Thyroid gland (tissue), 4 donors: Measurements from ENCODE around the gene KCNQ1. TPM values are rescaled to one million over a fixed set of nuclear protein-coding genes. Genes with fewer than 3 reads are reported as not detected.

ENCODE experiments used
- DNase-seq, 2 donors: peaks; one replicate each; pipeline ENCODE4 v3.0.0-alpha.2; 2019
- H3K27ac ChIP-seq, 3 donors: fragments of 200-600 bp; sonication (generic); 1 replicate in 2 of 3; 2 replicates in 1 of 3; pipeline ENCODE4 v1.5.1; 2016 to 2019; ENCODE audit warnings: mild to moderate bottlenecking in 1 of 3, moderate library complexity in 1 of 3
- H3K27me3 ChIP-seq: fragments of 200-600 bp; sonication (generic); one replicate; pipeline ENCODE4 v1.5.1; 2019
- H3K36me3 ChIP-seq, 2 donors: fragments of 200-600 bp; sonication (generic); one replicate each; pipeline ENCODE4 v1.5.1; 2016 to 2019
- H3K4me1 ChIP-seq, 2 donors: fragments of 200-600 bp; sonication (generic); one replicate each; pipeline ENCODE4 v1.5.1; 2017 to 2019
- H3K4me3 ChIP-seq, 3 donors: fragments of 200-600 bp; sonication (generic); replicated peaks in 1 of 3; 1 replicate in 2 of 3; 2 replicates in 1 of 3; pipeline ENCODE4 v1.5.1; 2016; ENCODE audit warnings: mild to moderate bottlenecking in 1 of 3
- H3K9me3 ChIP-seq: fragments of 200-600 bp; sonication (generic); one replicate; pipeline ENCODE4 v1.5.1; 2017
- POLR2A ChIP-seq, 2 donors: fragments of 450-650 bp; IDR thresholded peaks; one replicate each; pipeline ENCODE4 v1.6.1; 2017; ENCODE audit warnings: antibody characterized with exemption in 2 of 2, mild to moderate bottlenecking in 2 of 2, moderate library complexity in 1 of 2
- WGBS, 2 donors: methylation state at CpG; one replicate each; pipeline ENCODE4 v1.1.5; 2017; 5-methylcytosine and 5-hydroxymethylcytosine counted together
- intact Hi-C: fragments of 100-400 bp; cut with DNase I; formaldehyde crosslinking; loops from one replicate; pipeline ENCODE4 v1.15.1; 2023
- total RNA-seq, 4 donors: library from RNA; depleted of rRNA; stranded (reverse); fragments of >200 nt; gene quantifications; one replicate each; pipeline ENCODE4 v1.2.3, GENCODE V29; 2016
- TF ChIP-seq, protein P1 (sequence below), 6 experiments: fragments of 200-600 bp in 3 of 6; fragments of 450-650 bp in 3 of 6; sonication (generic) in 3 of 6; IDR thresholded peaks; one replicate each; pipeline ENCODE4 v1.5.1; 2016 to 2019; ENCODE audit warnings: antibody characterized with exemption in 6 of 6, mild to moderate bottlenecking in 2 of 6, inconsistent platforms in 1 of 6, moderate library complexity in 1 of 6

KCNQ1 gene
- total RNA-seq, 4 donors from 2014 or later: 51.3 to 103 (median 97.8) TPM

DNA sequence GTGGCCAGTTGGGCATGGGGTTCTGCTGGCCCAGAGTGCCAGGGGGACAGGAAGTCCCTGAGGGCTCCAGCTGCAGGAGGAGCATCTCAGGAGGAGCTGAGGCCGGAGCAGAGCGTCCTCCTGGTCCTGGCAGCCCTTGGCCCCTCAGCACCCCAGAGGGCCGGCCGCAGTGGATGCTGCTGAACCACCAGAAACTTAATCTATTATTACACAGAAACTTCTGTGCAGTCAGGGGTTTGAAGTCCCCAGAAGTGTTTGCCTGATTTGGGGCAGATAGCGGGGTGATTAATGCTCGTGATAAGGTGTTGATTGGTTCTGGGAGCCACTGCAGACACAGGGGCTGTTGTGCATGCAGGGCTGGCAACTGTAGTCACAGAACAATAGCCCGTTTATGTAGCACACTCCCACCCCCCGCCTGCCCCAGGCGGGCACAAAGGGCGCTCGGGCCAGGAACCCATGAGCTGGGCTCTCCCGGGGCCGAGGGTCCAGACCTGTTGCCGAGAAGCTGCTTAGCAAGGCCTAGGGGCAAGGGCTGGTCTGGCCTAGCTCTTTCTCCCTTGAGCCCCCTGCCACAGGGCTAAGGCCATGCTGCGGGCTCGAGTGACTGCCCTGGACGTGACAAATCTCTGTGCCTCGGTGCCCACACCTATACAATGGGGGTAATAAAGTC, 284.0 kb downstream of the KCNQ1 start:
- intact Hi-C loops: no loop called here
- H3K27ac ChIP-seq: no peak overlapping the region
- peaks cover 0 to 3% of the 10 kb centered on the region in 2 donors for H3K4me1 ChIP-seq

DNA sequence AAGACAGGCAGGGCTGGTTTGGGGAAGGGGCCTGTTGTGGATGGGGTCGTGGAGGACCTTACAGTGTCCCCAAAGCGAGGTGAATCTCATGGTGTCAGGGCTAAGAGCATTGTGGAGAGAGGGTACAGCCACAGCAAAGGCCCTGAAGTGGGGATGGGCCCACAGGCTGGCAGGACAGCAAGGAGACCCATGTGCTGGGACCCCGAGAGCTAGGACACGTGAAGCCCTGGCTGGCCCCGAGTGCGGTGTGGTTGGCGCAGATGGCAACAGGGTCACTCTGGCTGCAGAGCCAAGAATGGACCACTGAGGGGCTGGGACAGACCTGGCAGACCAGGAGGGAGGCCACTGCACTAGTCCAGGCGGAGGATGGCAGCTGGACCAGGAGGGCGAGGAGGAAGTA, 285.0 kb downstream of the KCNQ1 start:
- Histone ChIP-seq H3K36me3 (no peaks in the 10 kb centered on the region), H3K4me1 (peaks cover 0 to 3% of the 10 kb centered on the region in 2 donors), H3K27ac (no peak overlapping the region), H3K9me3 (no peaks in the 10 kb centered on the region), H3K4me3 (no peak overlapping the region), H3K27me3 (no peaks in the 10 kb centered on the region)
- intact Hi-C loops: no loop called here
- DNase-seq: no peak
- TF ChIP-seq, protein P1, sequence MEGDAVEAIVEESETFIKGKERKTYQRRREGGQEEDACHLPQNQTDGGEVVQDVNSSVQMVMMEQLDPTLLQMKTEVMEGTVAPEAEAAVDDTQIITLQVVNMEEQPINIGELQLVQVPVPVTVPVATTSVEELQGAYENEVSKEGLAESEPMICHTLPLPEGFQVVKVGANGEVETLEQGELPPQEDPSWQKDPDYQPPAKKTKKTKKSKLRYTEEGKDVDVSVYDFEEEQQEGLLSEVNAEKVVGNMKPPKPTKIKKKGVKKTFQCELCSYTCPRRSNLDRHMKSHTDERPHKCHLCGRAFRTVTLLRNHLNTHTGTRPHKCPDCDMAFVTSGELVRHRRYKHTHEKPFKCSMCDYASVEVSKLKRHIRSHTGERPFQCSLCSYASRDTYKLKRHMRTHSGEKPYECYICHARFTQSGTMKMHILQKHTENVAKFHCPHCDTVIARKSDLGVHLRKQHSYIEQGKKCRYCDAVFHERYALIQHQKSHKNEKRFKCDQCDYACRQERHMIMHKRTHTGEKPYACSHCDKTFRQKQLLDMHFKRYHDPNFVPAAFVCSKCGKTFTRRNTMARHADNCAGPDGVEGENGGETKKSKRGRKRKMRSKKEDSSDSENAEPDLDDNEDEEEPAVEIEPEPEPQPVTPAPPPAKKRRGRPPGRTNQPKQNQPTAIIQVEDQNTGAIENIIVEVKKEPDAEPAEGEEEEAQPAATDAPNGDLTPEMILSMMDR (IDR thresholded peaks at IDR 0.05): no peak
- no peak for TF ChIP-seq POLR2A (IDR thresholded peaks at IDR 0.05)
- WGBS, 2 donors: 94% methylated on average over 9 of the region's 9 CpGs

More for the DNA sequence above, 284.0 kb downstream of the KCNQ1 start:
- DNase-seq: no peak
- H3K27me3 ChIP-seq: no peaks in the 10 kb centered on the region
- TF ChIP-seq POLR2A (IDR thresholded peaks at IDR 0.05): no peak
- TF ChIP-seq, protein P1 (IDR thresholded peaks at IDR 0.05): no peak
- no peaks in the 10 kb centered on the region for H3K36me3 ChIP-seq
- WGBS, 2 donors: 86 to 94% methylated on average over 17 of the region's 18 CpGs
- H3K4me3 ChIP-seq: no peak overlapping the region
- no peaks in the 10 kb centered on the region for H3K9me3 ChIP-seq

DNA sequence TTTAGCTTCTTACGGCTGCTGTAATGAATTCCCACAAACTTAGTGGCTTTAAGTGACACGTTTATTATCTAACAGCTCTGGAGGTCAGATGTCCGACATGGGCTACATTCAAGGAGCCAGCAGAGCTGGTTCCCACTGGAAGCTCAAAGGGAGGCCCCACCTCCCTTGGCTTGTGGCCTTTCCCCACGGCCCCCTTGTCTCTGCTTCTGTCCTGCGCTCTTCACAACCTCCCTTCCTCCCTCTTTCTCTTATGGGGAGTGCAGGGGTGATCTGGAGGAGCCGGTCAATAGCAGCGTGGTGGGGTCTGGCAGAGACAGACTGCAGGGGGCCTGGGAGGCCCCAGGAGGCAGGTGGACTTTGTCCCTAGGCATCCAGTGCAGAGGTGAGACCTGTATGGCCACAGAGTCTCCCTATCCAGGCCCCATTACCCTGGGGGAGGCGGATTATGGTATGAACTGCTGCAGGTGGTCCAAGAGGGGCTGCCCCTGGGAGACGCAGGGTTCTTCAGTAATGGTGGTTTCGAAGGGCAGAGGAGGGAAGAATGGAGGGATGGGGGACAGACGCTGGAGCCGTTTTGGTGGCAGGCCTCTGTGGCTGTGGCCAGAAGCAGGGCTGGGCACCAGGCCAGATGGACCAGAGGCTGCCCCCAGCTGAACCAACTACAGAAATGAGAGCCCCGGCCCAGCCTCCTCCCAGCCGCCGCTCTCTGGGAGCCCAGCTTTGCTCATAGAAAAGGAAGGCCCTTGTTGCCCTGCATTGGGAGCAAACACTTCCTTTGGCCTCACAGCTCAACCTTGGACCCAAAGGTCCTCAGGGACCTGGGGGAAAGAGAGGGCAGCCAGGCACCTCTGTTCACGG, 285.7 kb downstream of the KCNQ1 start:
- no peak overlapping the region for H3K4me3 ChIP-seq
- no peak for TF ChIP-seq POLR2A (IDR thresholded peaks at IDR 0.05)
- TF ChIP-seq, protein P1 (IDR thresholded peaks at IDR 0.05): no peak
- no peaks in the 10 kb centered on the region for H3K9me3 ChIP-seq
- no peak overlapping the region for H3K27ac ChIP-seq
- 80 to 83% methylated on average over 10 to 16 of the region's 16 CpGs for WGBS, 2 donors
- DNase-seq: no peak
- H3K27me3 ChIP-seq: no peaks in the 10 kb centered on the region
- intact Hi-C loops: no loop called here
- H3K36me3 ChIP-seq: no peaks in the 10 kb centered on the region
- H3K4me1 ChIP-seq: peaks cover 0 to under 1% of the 10 kb centered on the region in 2 donors

DNA sequence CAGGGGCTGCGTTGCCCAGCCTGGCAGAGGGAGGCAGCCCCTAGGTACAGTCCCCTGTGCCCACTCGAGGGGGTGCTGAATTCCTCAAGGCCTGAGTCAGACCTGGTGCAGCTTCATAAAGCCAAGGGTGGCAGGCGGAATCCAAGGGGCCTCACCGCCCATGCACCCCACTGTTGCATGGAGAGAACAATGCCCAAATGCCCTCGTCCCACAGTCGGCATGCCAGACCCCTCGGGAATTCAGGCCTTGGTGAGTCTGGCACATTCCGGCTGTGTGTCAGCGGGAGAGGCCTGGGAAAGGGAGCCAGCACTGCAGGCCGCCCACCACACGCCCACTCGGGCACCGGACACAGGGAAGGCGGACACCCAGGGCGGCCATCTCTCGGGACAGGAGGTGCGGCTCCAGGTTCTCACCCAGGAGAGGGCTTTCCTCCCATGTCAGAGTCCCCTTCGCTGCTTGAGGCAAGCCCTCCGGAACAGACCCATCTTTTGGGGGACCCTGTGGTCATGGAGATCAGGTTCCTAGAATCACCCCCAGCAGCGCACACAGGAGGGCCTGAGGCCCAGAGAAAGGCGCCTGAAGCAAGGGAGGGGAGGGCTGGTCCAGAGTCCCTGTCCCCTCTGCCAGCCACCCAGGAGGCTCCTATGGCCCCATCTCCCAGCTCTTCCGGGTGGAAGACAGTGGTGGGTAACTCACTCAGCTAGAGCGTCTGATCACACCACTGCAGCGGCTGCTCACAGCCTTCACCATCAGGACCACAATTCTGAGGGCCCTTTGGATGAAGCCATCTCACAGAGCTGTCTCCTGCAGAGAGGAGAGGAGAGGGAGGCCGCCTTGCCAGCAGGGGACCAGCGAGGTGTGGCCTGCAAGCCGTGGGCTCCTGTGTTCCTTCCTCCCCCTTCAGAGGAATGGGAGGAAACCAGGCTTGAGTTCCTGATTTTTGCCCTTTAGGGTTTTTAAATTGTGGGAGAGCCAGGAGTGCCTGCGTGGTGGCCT, 286.6 kb downstream of the KCNQ1 start:
- WGBS, 2 donors: 87 to 91% methylated on average over 7 to 27 of the region's 28 CpGs

More for the DNA sequence above, 286.6 kb downstream of the KCNQ1 start:
- Histone ChIP-seq H3K27me3 (no peaks in the 10 kb centered on the region), H3K36me3 (no peaks in the 10 kb centered on the region), H3K4me1 (no peaks in the 10 kb centered on the region), H3K4me3 (no peak overlapping the region), H3K27ac (no peak overlapping the region), H3K9me3 (no peaks in the 10 kb centered on the region)
- TF ChIP-seq, protein P1 (IDR thresholded peaks at IDR 0.05): no peak
- DNase-seq: no peak
- intact Hi-C loops: no loop called here
